GM12873 (cell line): ENCODE results near the gene CLPTM1.

ENCODE experiments used
- CTCF ChIP-seq: IDR thresholded peaks from 2 replicates; pipeline ENCODE4 v1.5.1; 2012; ENCODE audit warnings: low read depth, mild to moderate bottlenecking, moderate library complexity, low read length, control low read depth; ENCODE audit not compliant: insufficient read depth; ENCODE audit errors: missing control alignments

The CLPTM1 gene

GRCh38 chr19:44951179-44952159, 3.7 kb upstream of the CLPTM1 start:
- TF ChIP-seq CTCF = peak; percentile 74

- no peak for TF ChIP-seq CTCF
Measured at GRCh38 chr19:44954278-44954648, 917 bp upstream of the CLPTM1 start.

GRCh38 chr19:44955505-44956439, 592 bp downstream of the CLPTM1 start:
- no peak for TF ChIP-seq CTCF

GRCh38 chr19:44957526-44957925, 2.3 kb downstream of the CLPTM1 start:
- TF ChIP-seq CTCF = no peak

GRCh38 chr19:44958090-44958489, 2.9 kb downstream of the CLPTM1 start:
- no peak for TF ChIP-seq CTCF

GRCh38 chr19:44959691-44960090, 4.5 kb downstream of the CLPTM1 start:
- TF ChIP-seq CTCF = no peak
